Measurements from ENCODE around the gene CLSTN1. TPM values are rescaled to one million over a fixed set of nuclear protein-coding genes. Genes with fewer than 3 reads are reported as not detected.

CLSTN1 gene
- total RNA-seq, 1 experiment from 2014 or later: 100 TPM

- Histone ChIP-seq H2AFZ (ENCODE audit: low read length) (no peak overlapping the region), H3K23ac (ENCODE audit: insufficient read length, low read depth, low read length) (no peak overlapping the region), H3K4ac (ENCODE audit: low read depth, low read length) (no peak overlapping the region), H3K79me1 (ENCODE audit: insufficient read depth, low read depth, low read length, poor library complexity, severe bottlenecking) (peaks cover 15% of the 10 kb centered on the region), H2BK20ac (ENCODE audit: low read depth, low read length, poor library complexity, severe bottlenecking) (no peak overlapping the region), H2BK5ac (ENCODE audit: insufficient read length, low read length) (no peak overlapping the region), H3K27ac (ENCODE audit: insufficient read length, low read depth, low read length) (no peak overlapping the region), H4K91ac (ENCODE audit: insufficient read length, low read depth, low read length) (no peak overlapping the region), H3K9ac (ENCODE audit: extremely low read depth, insufficient read length, low read length) (no peak overlapping the region), H4K8ac (replicated peaks; ENCODE audit: insufficient read length, low read depth, low read length) (no peak overlapping the region), H4K5ac (ENCODE audit: insufficient read length, low read depth, low read length) (no peak overlapping the region), H3K56ac (ENCODE audit: insufficient read length, low read depth, low read length) (no peak overlapping the region), H3K14ac (ENCODE audit: insufficient read depth, low read length) (no peak overlapping the region), H2AK5ac (ENCODE audit: insufficient read length, low read length) (no peak overlapping the region), H4K20me1 (ENCODE audit: control insufficient read depth, insufficient read depth, insufficient read length) (no peaks in the 10 kb centered on the region), H2BK15ac (ENCODE audit: low read depth, low read length) (no peak overlapping the region), H3K79me2 (ENCODE audit: insufficient read depth, low read length) (peaks cover 13% of the 10 kb centered on the region; the same call in 1 of the 2 replicates), H3K4me1 (ENCODE audit: insufficient read depth, low read length) (no peaks in the 10 kb centered on the region; the same call in 1 of the 2 replicates), H2BK120ac (ENCODE audit: low read depth, low read length, poor library complexity, severe bottlenecking) (no peak overlapping the region), H3K27me3 (ENCODE audit: insufficient read depth, low read length) (no peaks in the 10 kb centered on the region), H3K23me2 (ENCODE audit: insufficient read length, low read depth, low read length, poor library complexity, severe bottlenecking) (no peaks in the 10 kb centered on the region), H2BK12ac (ENCODE audit: insufficient read length, low read depth, low read length) (no peak overlapping the region), H3K9me3 (ENCODE audit: control insufficient read depth, low read depth, low read length) (no peaks in the 10 kb centered on the region), H3K18ac (ENCODE audit: insufficient read length, low read depth, low read length) (no peak overlapping the region), H3T11ph (ENCODE audit: low read length) (no peak overlapping the region), H3K4me2 (ENCODE audit: insufficient read depth, insufficient read length, low read length) (no peak overlapping the region)
- no CpG with 5 or more reads among the region's 11 CpGs for WGBS (ENCODE audit: extremely low coverage, insufficient read length, low lambda C conversion rate)
- DNase-seq: no peak
- peaks cover 2 to 5% (median 3%) of the 10 kb centered on the region in 3 experiments; a peak in 4 of 7 replicates for H3K36me3 Mint-ChIP-seq (ENCODE audit: insufficient read depth in 1 of 3, low read depth in 3 of 3)
- no peaks in the 10 kb centered on the region for H3K27me3 Mint-ChIP-seq (ENCODE audit: low read depth)
- H3K27ac Mint-ChIP-seq: peak overlapping the region in 2 of 3 experiments; percentile 3 to 23; a peak in 5 of 7 replicates
- no peak overlapping the region for H3K4me3 Mint-ChIP-seq
- peaks cover 24 to 32% of the 10 kb centered on the region in 2 experiments for H3K4me1 Mint-ChIP-seq
- no peak for TF ChIP-seq CTCF (conservative IDR thresholded peaks at IDR 0.05)
- no peaks in the 10 kb centered on the region; a peak in 1 of 5 replicates for H3K9me3 Mint-ChIP-seq
Observed at GRCh38 chr1:9798236-9799130, 25.3 kb downstream of the CLSTN1 start.
